NB4 (cell line): ENCODE measurements around the gene MAP4K2.

Experiments used
- CTCF ChIP-seq: IDR thresholded peaks from one replicate; pipeline ENCODE4 v1.5.1; 2012; ENCODE audit warnings: low read depth, low read length
- MYC ChIP-seq: IDR thresholded peaks from 2 replicates; pipeline ENCODE4 v1.6.1; 2011; ENCODE audit warnings: low read depth, low read length
- POLR2A ChIP-seq: IDR thresholded peaks from 2 replicates; pipeline ENCODE4 v1.6.1; 2011; ENCODE audit warnings: mild to moderate bottlenecking; ENCODE audit not compliant: insufficient read length; ENCODE audit errors: extremely low read depth

GRCh38 chr11:64846998-64847666 lies 44.1 kb upstream of the MAP4K2 start:
- TF ChIP-seq CTCF (peak; percentile 86), POLR2A (no peak), MYC (peak; percentile 60; the same call in 1 of the 2 replicates)
